ENCODE data around the gene TNPO3. TPM values are rescaled to one million over a fixed set of nuclear protein-coding genes. Genes with fewer than 3 reads are reported as not detected.
A peak's percentile ranks its signal among the peaks of the same experiment; 100 is the strongest.

The TNPO3 gene
- total RNA-seq, 4 donors from 2014 or later = 29.9 to 41.6 (median 37.8) TPM

GRCh38 chr7:128906766-128907559 is 147.9 kb downstream of the TNPO3 start:
- Histone ChIP-seq H3K27me3 (peaks cover 34% of the 10 kb centered on the region), H3K27ac (no peak overlapping the region), H3K36me3 (no peaks in the 10 kb centered on the region), H3K4me1 (peaks cover 7 to 26% (median 15%) of the 10 kb centered on the region in 4 donors), H3K9me3 (no peaks in the 10 kb centered on the region), H3K4me3 (no peak overlapping the region)
- TF ChIP-seq POLR2A (IDR thresholded peaks at IDR 0.05) = no peak
- no peak for TF ChIP-seq CTCF (IDR thresholded peaks at IDR 0.05)
- TF ChIP-seq EP300 (IDR thresholded peaks at IDR 0.05; ENCODE audit: low read depth) = no peak
- TF ChIP-seq POLR2AphosphoS5 (IDR thresholded peaks at IDR 0.05) = no peak
- 61 to 80% methylated on average over 3 to 12 of the region's 19 CpGs for WGBS, 2 donors (ENCODE audit: low coverage in 1 of 2)
- DNase-seq = no peak
- in situ Hi-C loops (cut with MboI; ENCODE audit: low pct_ligation_motif_present in 1 of 4, low pct_unique_long_range_greater_than_20kb in 1 of 4, low sequenced_read_pairs in 3 of 4) (loop anchor here in 3 of 4 donors (10.0 kb wide), 2 partner anchors 178 to 188 kb away; no protein-coding TSS in a partner anchor), intact Hi-C loops (cut with DNase I; ENCODE audit: low total_unique reads) (loop anchor here (5.0 kb wide), 1 partner anchor 185 kb away; no protein-coding TSS in a partner anchor)

GRCh38 chr7:128906001-128906765 is 148.7 kb downstream of the TNPO3 start:
- in situ Hi-C loops (cut with MboI; ENCODE audit: low pct_ligation_motif_present in 1 of 4, low pct_unique_long_range_greater_than_20kb in 1 of 4, low sequenced_read_pairs in 3 of 4) (loop anchor here in 3 of 4 donors (10.0 kb wide), 2 partner anchors 179 to 189 kb away; no protein-coding TSS in a partner anchor), intact Hi-C loops (cut with DNase I; ENCODE audit: low total_unique reads) (loop anchor here (5.0 kb wide), 1 partner anchor 186 kb away; no protein-coding TSS in a partner anchor)
- 90 to 100% methylated on average over 1 to 5 of the region's 5 CpGs for WGBS, 2 donors (ENCODE audit: low coverage in 1 of 2)
- Histone ChIP-seq H3K4me3 (no peak overlapping the region), H3K9me3 (no peaks in the 10 kb centered on the region), H3K4me1 (peaks cover 7 to 19% (median 12%) of the 10 kb centered on the region in 4 donors), H3K27ac (no peak overlapping the region), H3K36me3 (no peaks in the 10 kb centered on the region), H3K27me3 (peaks cover 34% of the 10 kb centered on the region)
- no peak for TF ChIP-seq EP300 (IDR thresholded peaks at IDR 0.05; ENCODE audit: low read depth)
- TF ChIP-seq POLR2AphosphoS5 (IDR thresholded peaks at IDR 0.05) = no peak
- TF ChIP-seq POLR2A (IDR thresholded peaks at IDR 0.05) = no peak
- no peak for TF ChIP-seq CTCF (IDR thresholded peaks at IDR 0.05)
- DNase-seq = no peak

- Histone ChIP-seq H3K9me3 (no peaks in the 10 kb centered on the region), H3K27ac (no peak overlapping the region), H3K36me3 (no peaks in the 10 kb centered on the region), H3K4me1 (peaks cover 0 to 8% (median under 1%) of the 10 kb centered on the region in 4 donors), H3K4me3 (no peak overlapping the region), H3K27me3 (peaks cover 19% of the 10 kb centered on the region)
- peak; percentile 9 for DNase-seq
- 0 to 23% methylated on average over 1 to 8 of the region's 8 CpGs for WGBS, 2 donors (ENCODE audit: low coverage in 1 of 2)
- intact Hi-C loops (cut with DNase I; ENCODE audit: low total_unique reads) (loop anchor here (5.0 kb wide), 1 partner anchor 188 kb away; no protein-coding TSS in a partner anchor), in situ Hi-C loops (cut with MboI; ENCODE audit: low pct_ligation_motif_present in 1 of 4, low pct_unique_long_range_greater_than_20kb in 1 of 4, low sequenced_read_pairs in 3 of 4) (loop anchor here in 3 of 4 donors (10.0 kb wide), 2 partner anchors 180 to 190 kb away; no protein-coding TSS in a partner anchor)
- TF ChIP-seq CTCF (IDR thresholded peaks at IDR 0.05) (peak; percentile 51 to 62 (median 61)), POLR2AphosphoS5 (IDR thresholded peaks at IDR 0.05) (no peak)
Measured at GRCh38 chr7:128904381-128905197, 150.3 kb downstream of the TNPO3 start.

Small RNAs within 50 kb of the gene (small RNA-seq; reads per million reads assigned to genes)
- gene RN7SL306P = 0 reads per million in 4 donors

Other genes with a start within 250 kb of the TNPO3 start
- 100 to 1,000 TPM in 1 of 4 donors, 10 to 100 TPM in 3; 21.3 to 234 (median 57.9) TPM for gene FLNC, start 224.7 kb downstream of the TNPO3 start, total RNA-seq
- 100 to 1,000 TPM in 1 of 4 donors, 10 to 100 TPM in 3; 25.5 to 128 (median 63.2) TPM for gene ATP6V1F, start 192.3 kb downstream of the TNPO3 start, total RNA-seq
- under 1 TPM in 3 of 4 donors, not detected in 1; 0.32 to 0.75 (median 0.68) TPM for gene KCP, start 144.4 kb downstream of the TNPO3 start, total RNA-seq
- gene IRF5, start 117.2 kb downstream of the TNPO3 start, total RNA-seq = 1 to 10 TPM; 2.2 to 10.0 (median 6.2) TPM
- 1 to 10 TPM; 2.5 to 8.1 (median 2.9) TPM for gene TSPAN33, start 89.6 kb upstream of the TNPO3 start, total RNA-seq
- 1 to 10 TPM; 1.9 to 8.6 (median 3.5) TPM for gene SMO, start 133.5 kb upstream of the TNPO3 start, total RNA-seq
- gene AHCYL2, start 169.9 kb upstream of the TNPO3 start, total RNA-seq = 100 to 1,000 TPM in 3 of 4 donors, 10 to 100 TPM in 1; 93.7 to 635 (median 551) TPM